Measurements from ENCODE around the gene VSIG1. TPM values are rescaled to one million over a fixed set of nuclear protein-coding genes. Genes with fewer than 3 reads are reported as not detected.

The VSIG1 gene
- total RNA-seq, 3 donors from 2014 or later: 0.57 TPM; not detected in 2

Other genes starting within 250 kb of the VSIG1 start
- gene MID2, start 219.2 kb upstream of the VSIG1 start, total RNA-seq: 10 to 100 TPM; 10.8 to 16.4 (median 14.3) TPM
- gene TEX13B, start 62.7 kb upstream of the VSIG1 start, total RNA-seq: not detected
- gene PSMD10, start 46.5 kb downstream of the VSIG1 start, total RNA-seq: 10 to 100 TPM; 36.0 to 48.4 (median 47.4) TPM
- gene ATG4A, start 46.7 kb downstream of the VSIG1 start, total RNA-seq: 10 to 100 TPM in 2 of 3 donors, 1 to 10 TPM in 1; 8.2 to 12.0 (median 11.9) TPM

Data from activated T-cell treated with anti-CD3 and anti-CD28 coated beads, Interleukin-2, amount 50 U/mL, for 4 hours (primary cell).